ENCODE measurements around the gene RBBP5. TPM values are rescaled to one million over a fixed set of nuclear protein-coding genes. Genes with fewer than 3 reads are reported as not detected.

The RBBP5 gene
- total and polyA plus RNA-seq, 2 experiments from 2014 or later: 14.1 to 26.5 TPM

DNA sequence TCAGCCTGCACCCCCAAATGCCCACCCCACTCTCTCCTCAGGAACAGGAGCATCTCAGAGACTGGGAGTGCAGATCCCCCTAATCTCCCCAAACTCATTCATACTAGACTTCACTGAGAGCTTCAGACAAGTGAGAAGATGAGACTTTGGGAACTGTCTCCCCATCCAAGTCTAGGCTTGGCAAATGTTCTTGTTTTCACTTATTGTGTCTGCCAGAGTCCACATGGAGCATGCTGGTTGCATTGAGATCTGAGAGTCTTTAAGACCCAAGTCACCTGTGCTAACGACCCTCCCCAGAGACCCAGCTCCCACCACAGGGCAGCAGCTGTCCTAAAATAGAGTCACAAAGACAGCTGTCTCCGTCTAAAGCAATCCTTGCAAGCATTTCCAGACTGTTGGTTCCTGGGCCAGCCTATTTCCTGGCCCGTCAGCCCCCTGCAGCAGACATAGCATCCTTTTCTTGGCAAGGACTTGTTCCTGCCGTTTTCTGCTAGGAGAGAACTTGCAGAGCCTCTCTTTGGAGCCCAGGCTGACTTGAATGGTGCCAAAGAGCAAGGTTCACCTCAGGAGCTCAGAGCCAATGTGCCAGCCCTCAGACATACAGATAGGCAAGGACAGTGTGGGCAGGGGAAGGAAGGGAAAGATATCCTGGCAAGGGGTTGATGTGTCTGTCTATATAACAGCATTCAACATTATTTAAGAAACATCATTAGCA is 80.6 kb downstream of the RBBP5 start:
- Histone ChIP-seq H3F3A (replicated peaks; ENCODE audit: low read depth) (no peaks in the 10 kb centered on the region), H3K79me2 (replicated peaks; ENCODE audit: insufficient read depth) (no peaks in the 10 kb centered on the region), H4K20me1 (replicated peaks; ENCODE audit: insufficient read depth) (no peaks in the 10 kb centered on the region), H3K4me2 (no peak overlapping the region), H3K27me3 (ENCODE audit: insufficient read depth) (peaks cover 19% of the 10 kb centered on the region; the same call in 1 of the 2 replicates), H3K4me3 (no peak overlapping the region), H3K4me1 (ENCODE audit: insufficient read depth) (peaks cover 33% of the 10 kb centered on the region), H2AFZ (no peak overlapping the region), H3K9me2 (ENCODE audit: insufficient read depth) (0 out of 2 replicates have a peak, but pooled peaks cover 4% of the 10 kb centered on the region), H3K36me3 (ENCODE audit: insufficient read depth) (no peaks in the 10 kb centered on the region), H3K27ac (ENCODE audit: low read depth) (no peak overlapping the region)
- no peak overlapping the region for H3K4me3 Mint-ChIP-seq
- ATAC-seq: no peak
- TF ChIP-seq ZNF114 (CRISPR knock-in tag; IDR thresholded peaks at IDR 0.05) (no peak), POLR2AphosphoS5 (IDR thresholded peaks at IDR 0.05; ENCODE audit: low read depth) (no peak), JUNB (IDR thresholded peaks at IDR 0.05; ENCODE audit: unreplicated experiment) (no peak), EZH2phosphoT487 (IDR thresholded peaks at IDR 0.05; ENCODE audit: unreplicated experiment) (no peak), EZH2 (IDR thresholded peaks at IDR 0.05; ENCODE audit: low read depth, unreplicated experiment) (no peak), NANOG (IDR thresholded peaks at IDR 0.05; ENCODE audit: borderline replicate concordance) (no peak), STAT1 (IDR thresholded peaks at IDR 0.05; ENCODE audit: unreplicated experiment) (no peak), ZNF331 (CRISPR knock-in tag; IDR thresholded peaks at IDR 0.05; ENCODE audit: low read depth) (no peak), CREB1 (CRISPR knock-in tag; IDR thresholded peaks at IDR 0.05; ENCODE audit: low read depth) (no peak)
- TF ChIP-seq, protein P1, sequence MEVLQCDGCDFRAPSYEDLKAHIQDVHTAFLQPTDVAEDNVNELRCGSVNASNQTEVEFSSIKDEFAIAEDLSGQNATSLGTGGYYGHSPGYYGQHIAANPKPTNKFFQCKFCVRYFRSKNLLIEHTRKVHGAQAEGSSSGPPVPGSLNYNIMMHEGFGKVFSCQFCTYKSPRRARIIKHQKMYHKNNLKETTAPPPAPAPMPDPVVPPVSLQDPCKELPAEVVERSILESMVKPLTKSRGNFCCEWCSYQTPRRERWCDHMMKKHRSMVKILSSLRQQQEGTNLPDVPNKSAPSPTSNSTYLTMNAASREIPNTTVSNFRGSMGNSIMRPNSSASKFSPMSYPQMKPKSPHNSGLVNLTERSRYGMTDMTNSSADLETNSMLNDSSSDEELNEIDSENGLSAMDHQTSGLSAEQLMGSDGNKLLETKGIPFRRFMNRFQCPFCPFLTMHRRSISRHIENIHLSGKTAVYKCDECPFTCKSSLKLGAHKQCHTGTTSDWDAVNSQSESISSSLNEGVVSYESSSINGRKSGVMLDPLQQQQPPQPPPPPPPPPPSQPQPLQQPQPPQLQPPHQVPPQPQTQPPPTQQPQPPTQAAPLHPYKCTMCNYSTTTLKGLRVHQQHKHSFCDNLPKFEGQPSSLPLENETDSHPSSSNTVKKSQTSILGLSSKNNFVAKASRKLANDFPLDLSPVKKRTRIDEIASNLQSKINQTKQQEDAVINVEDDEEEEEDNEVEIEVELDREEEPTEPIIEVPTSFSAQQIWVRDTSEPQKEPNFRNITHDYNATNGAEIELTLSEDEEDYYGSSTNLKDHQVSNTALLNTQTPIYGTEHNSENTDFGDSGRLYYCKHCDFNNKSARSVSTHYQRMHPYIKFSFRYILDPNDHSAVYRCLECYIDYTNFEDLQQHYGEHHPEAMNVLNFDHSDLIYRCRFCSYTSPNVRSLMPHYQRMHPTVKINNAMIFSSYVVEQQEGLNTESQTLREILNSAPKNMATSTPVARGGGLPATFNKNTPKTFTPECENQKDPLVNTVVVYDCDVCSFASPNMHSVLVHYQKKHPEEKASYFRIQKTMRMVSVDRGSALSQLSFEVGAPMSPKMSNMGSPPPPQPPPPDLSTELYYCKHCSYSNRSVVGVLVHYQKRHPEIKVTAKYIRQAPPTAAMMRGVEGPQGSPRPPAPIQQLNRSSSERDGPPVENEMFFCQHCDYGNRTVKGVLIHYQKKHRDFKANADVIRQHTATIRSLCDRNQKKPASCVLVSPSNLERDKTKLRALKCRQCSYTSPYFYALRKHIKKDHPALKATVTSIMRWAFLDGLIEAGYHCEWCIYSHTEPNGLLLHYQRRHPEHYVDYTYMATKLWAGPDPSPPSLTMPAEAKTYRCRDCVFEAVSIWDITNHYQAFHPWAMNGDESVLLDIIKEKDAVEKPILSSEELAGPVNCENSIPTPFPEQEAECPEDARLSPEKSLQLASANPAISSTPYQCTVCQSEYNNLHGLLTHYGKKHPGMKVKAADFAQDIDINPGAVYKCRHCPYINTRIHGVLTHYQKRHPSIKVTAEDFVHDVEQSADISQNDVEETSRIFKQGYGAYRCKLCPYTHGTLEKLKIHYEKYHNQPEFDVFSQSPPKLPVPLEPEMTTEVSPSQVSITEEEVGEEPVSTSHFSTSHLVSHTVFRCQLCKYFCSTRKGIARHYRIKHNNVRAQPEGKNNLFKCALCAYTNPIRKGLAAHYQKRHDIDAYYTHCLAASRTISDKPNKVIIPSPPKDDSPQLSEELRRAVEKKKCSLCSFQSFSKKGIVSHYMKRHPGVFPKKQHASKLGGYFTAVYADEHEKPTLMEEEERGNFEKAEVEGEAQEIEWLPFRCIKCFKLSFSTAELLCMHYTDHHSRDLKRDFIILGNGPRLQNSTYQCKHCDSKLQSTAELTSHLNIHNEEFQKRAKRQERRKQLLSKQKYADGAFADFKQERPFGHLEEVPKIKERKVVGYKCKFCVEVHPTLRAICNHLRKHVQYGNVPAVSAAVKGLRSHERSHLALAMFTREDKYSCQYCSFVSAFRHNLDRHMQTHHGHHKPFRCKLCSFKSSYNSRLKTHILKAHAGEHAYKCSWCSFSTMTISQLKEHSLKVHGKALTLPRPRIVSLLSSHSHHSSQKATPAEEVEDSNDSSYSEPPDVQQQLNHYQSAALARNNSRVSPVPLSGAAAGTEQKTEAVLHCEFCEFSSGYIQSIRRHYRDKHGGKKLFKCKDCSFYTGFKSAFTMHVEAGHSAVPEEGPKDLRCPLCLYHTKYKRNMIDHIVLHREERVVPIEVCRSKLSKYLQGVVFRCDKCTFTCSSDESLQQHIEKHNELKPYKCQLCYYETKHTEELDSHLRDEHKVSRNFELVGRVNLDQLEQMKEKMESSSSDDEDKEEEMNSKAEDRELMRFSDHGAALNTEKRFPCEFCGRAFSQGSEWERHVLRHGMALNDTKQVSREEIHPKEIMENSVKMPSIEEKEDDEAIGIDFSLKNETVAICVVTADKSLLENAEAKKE (CRISPR knock-in tag; IDR thresholded peaks at IDR 0.05): no peak
- TF ChIP-seq, protein P2, sequence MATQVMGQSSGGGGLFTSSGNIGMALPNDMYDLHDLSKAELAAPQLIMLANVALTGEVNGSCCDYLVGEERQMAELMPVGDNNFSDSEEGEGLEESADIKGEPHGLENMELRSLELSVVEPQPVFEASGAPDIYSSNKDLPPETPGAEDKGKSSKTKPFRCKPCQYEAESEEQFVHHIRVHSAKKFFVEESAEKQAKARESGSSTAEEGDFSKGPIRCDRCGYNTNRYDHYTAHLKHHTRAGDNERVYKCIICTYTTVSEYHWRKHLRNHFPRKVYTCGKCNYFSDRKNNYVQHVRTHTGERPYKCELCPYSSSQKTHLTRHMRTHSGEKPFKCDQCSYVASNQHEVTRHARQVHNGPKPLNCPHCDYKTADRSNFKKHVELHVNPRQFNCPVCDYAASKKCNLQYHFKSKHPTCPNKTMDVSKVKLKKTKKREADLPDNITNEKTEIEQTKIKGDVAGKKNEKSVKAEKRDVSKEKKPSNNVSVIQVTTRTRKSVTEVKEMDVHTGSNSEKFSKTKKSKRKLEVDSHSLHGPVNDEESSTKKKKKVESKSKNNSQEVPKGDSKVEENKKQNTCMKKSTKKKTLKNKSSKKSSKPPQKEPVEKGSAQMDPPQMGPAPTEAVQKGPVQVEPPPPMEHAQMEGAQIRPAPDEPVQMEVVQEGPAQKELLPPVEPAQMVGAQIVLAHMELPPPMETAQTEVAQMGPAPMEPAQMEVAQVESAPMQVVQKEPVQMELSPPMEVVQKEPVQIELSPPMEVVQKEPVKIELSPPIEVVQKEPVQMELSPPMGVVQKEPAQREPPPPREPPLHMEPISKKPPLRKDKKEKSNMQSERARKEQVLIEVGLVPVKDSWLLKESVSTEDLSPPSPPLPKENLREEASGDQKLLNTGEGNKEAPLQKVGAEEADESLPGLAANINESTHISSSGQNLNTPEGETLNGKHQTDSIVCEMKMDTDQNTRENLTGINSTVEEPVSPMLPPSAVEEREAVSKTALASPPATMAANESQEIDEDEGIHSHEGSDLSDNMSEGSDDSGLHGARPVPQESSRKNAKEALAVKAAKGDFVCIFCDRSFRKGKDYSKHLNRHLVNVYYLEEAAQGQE (IDR thresholded peaks at IDR 0.05; ENCODE audit: unreplicated experiment): no peak
- TF ChIP-seq, protein P3, sequence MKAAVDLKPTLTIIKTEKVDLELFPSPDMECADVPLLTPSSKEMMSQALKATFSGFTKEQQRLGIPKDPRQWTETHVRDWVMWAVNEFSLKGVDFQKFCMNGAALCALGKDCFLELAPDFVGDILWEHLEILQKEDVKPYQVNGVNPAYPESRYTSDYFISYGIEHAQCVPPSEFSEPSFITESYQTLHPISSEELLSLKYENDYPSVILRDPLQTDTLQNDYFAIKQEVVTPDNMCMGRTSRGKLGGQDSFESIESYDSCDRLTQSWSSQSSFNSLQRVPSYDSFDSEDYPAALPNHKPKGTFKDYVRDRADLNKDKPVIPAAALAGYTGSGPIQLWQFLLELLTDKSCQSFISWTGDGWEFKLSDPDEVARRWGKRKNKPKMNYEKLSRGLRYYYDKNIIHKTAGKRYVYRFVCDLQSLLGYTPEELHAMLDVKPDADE (IDR thresholded peaks at IDR 0.05): no peak
- TF ChIP-seq, protein P4, sequence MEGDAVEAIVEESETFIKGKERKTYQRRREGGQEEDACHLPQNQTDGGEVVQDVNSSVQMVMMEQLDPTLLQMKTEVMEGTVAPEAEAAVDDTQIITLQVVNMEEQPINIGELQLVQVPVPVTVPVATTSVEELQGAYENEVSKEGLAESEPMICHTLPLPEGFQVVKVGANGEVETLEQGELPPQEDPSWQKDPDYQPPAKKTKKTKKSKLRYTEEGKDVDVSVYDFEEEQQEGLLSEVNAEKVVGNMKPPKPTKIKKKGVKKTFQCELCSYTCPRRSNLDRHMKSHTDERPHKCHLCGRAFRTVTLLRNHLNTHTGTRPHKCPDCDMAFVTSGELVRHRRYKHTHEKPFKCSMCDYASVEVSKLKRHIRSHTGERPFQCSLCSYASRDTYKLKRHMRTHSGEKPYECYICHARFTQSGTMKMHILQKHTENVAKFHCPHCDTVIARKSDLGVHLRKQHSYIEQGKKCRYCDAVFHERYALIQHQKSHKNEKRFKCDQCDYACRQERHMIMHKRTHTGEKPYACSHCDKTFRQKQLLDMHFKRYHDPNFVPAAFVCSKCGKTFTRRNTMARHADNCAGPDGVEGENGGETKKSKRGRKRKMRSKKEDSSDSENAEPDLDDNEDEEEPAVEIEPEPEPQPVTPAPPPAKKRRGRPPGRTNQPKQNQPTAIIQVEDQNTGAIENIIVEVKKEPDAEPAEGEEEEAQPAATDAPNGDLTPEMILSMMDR (conservative IDR thresholded peaks at IDR 0.05; ENCODE audit: low read depth in 2 of 2): no peak
- DNase-seq (ENCODE audit: low spot score): no peak
- H3K27me3 Mint-ChIP-seq (ENCODE audit: insufficient read depth, low read depth, poor library complexity): peaks cover 31% of the 10 kb centered on the region
- H3K36me3 Mint-ChIP-seq (ENCODE audit: low read depth): no peaks in the 10 kb centered on the region
- no peaks in the 10 kb centered on the region; the same call in 2 of the 3 replicates for H3K9me3 Mint-ChIP-seq
- no peak overlapping the region for H3K27ac Mint-ChIP-seq
- H3K4me1 Mint-ChIP-seq: peaks cover 25% of the 10 kb centered on the region
